GM10266 (cell line): Measurements from ENCODE around the gene GYPB.
"Not testable (repeated sequence)": the region's sequence is repeated elsewhere in the genome, so short reads cannot be mapped to it uniquely, and the experiment has no call there.

Experiments
- DNase-seq: peaks from one replicate; pipeline ENCODE4 v3.0.0; 2012; ENCODE audit errors: extremely low spot score
- CTCF ChIP-seq: IDR thresholded peaks from 2 replicates; pipeline ENCODE4 v1.5.1; 2012; ENCODE audit warnings: mild to moderate bottlenecking, low read depth; ENCODE audit not compliant: control insufficient read depth, insufficient read depth; ENCODE audit errors: missing control alignments

Gene GYPB

GRCh38 chr4:144019277-144019676 lies at the start of gene GYPB:
Gene GYPB (minus strand): TSS chr4:144019380. CDS start chr4:144019287, 93 bp downstream.
- not testable (repeated sequence) for DNase-seq

GRCh38 chr4:144061556-144061955 lies 42.4 kb upstream of the GYPB start:
- not testable (repeated sequence) for DNase-seq

GRCh38 chr4:144060234-144060859 lies 41.2 kb upstream of the GYPB start:
- DNase-seq = not testable (repeated sequence)

- no peak for TF ChIP-seq CTCF
- DNase-seq = no peak
These were observed 37.6 kb upstream of the GYPB start for GRCh38 chr4:144056800-144057199.

GRCh38 chr4:144055336-144055735 lies 36.2 kb upstream of the GYPB start:
- DNase-seq = not testable (repeated sequence)

- DNase-seq = not testable (repeated sequence)
These were observed 32.3 kb upstream of the GYPB start for GRCh38 chr4:144051494-144051893.

- DNase-seq = not testable (repeated sequence)
These were observed 31.5 kb upstream of the GYPB start for GRCh38 chr4:144050631-144051030.

- DNase-seq = not testable (repeated sequence)
These were observed 30.6 kb upstream of the GYPB start for GRCh38 chr4:144049495-144050424.

- DNase-seq = not testable (repeated sequence)
These were observed 25.8 kb upstream of the GYPB start for GRCh38 chr4:144044936-144045335.

- DNase-seq = not testable (repeated sequence)
These were observed 13.4 kb upstream of the GYPB start for GRCh38 chr4:144032580-144032979.

GRCh38 chr4:144031875-144032274 lies 12.7 kb upstream of the GYPB start:
- not testable (repeated sequence) for DNase-seq

GRCh38 chr4:144031369-144031768 lies 12.2 kb upstream of the GYPB start:
- DNase-seq = not testable (repeated sequence)

GRCh38 chr4:144030708-144031107 lies 11.5 kb upstream of the GYPB start:
- not testable (repeated sequence) for DNase-seq

GRCh38 chr4:144026682-144027081 lies 7.5 kb upstream of the GYPB start:
- DNase-seq = not testable (repeated sequence)

GRCh38 chr4:144024399-144025053 lies 5.3 kb upstream of the GYPB start:
- not testable (repeated sequence) for DNase-seq

GRCh38 chr4:144022772-144023400 lies 3.7 kb upstream of the GYPB start:
- not testable (repeated sequence) for DNase-seq
